Body of pancreas (tissue), 4 donors: ENCODE data around the gene SLCO3A1. TPM values are rescaled to one million over a fixed set of nuclear protein-coding genes. Genes with fewer than 3 reads are reported as not detected.
A peak's percentile ranks its signal among the peaks of the same experiment; 100 is the strongest.

Source experiments
- ATAC-seq: fragments of 150-250 bp; one replicate; pipeline ENCODE4 v1.9.1; 2016
- DNase-seq, 4 donors: peaks; one replicate each; pipeline ENCODE4 v3.0.0-alpha.2; 2019
- H3K27ac ChIP-seq, 4 donors: fragments of 200-600 bp; sonication (generic); 1 replicate in 3 of 4; 2 replicates in 1 of 4; pipeline versions ENCODE4 v1.5.1 to v1.6.1; 2016 to 2019; ENCODE audit warnings: mild to moderate bottlenecking in 1 of 4, mixed read lengths in 1 of 4, moderate library complexity in 1 of 4
- H3K27me3 ChIP-seq, 2 donors: fragments of 200-600 bp; sonication (generic); one replicate each; pipeline ENCODE4 v1.6.0; 2016; ENCODE audit warnings: mild to moderate bottlenecking in 1 of 2
- H3K36me3 ChIP-seq, 2 donors: fragments of 200-600 bp; sonication (generic); replicated peaks in 1 of 2; 2 replicates each; pipeline ENCODE4 v1.5.1; 2016; ENCODE audit warnings: low read depth in 2 of 2; ENCODE audit not compliant: insufficient read depth in 1 of 2
- H3K4me1 ChIP-seq: fragments of 200-600 bp; sonication (generic); one replicate; pipeline ENCODE4 v1.6.0; 2016
- H3K4me3 ChIP-seq, 2 donors: fragments of 200-600 bp; sonication (generic); 1 replicate in 1 of 2; 2 replicates in 1 of 2; pipeline ENCODE4 v1.5.1; 2016 to 2019
- H3K9me3 ChIP-seq, 3 donors: fragments of 200-600 bp; sonication (generic); 1 replicate in 2 of 3; 2 replicates in 1 of 3; pipeline ENCODE4 v1.5.1; 2016
- POLR2A ChIP-seq, 3 donors: fragments of 450-650 bp; IDR thresholded peaks; one replicate each; pipeline ENCODE4 v1.6.1; 2016; ENCODE audit warnings: antibody characterized with exemption in 3 of 3, mild to moderate bottlenecking in 2 of 3
- WGBS, 2 donors: methylation state at CpG; one replicate each; pipeline ENCODE4 v1.1.5; 2017; 5-methylcytosine and 5-hydroxymethylcytosine counted together
- intact Hi-C: fragments of 100-400 bp; cut with DNase I; formaldehyde crosslinking; loops from one replicate; pipeline ENCODE4 v1.15.1; 2023
- total RNA-seq, 2 donors: library from RNA; depleted of rRNA; stranded (reverse); fragments of >200 nt; gene quantifications; one replicate each; pipeline ENCODE4 v1.1.0, GENCODE V29; 2016
- TF ChIP-seq, protein P1 (sequence below), 7 experiments: fragments of 450-650 bp in 4 of 7; fragments of 200-600 bp in 3 of 7; sonication (generic) in 3 of 7; IDR thresholded peaks; one replicate each; pipeline ENCODE4 v1.5.1; 2016 to 2019; ENCODE audit warnings: antibody characterized with exemption in 7 of 7

SLCO3A1 gene
- total RNA-seq, 2 donors from 2014 or later = 5.7 to 12.9 TPM

- Histone ChIP-seq H3K27me3 (no peaks in the 10 kb centered on the region), H3K27ac (no peak overlapping the region), H3K4me1 (no peaks in the 10 kb centered on the region), H3K9me3 (no peaks in the 10 kb centered on the region), H3K4me3 (no peak overlapping the region), H3K36me3 (no peaks in the 10 kb centered on the region)
- TF ChIP-seq, protein P1, sequence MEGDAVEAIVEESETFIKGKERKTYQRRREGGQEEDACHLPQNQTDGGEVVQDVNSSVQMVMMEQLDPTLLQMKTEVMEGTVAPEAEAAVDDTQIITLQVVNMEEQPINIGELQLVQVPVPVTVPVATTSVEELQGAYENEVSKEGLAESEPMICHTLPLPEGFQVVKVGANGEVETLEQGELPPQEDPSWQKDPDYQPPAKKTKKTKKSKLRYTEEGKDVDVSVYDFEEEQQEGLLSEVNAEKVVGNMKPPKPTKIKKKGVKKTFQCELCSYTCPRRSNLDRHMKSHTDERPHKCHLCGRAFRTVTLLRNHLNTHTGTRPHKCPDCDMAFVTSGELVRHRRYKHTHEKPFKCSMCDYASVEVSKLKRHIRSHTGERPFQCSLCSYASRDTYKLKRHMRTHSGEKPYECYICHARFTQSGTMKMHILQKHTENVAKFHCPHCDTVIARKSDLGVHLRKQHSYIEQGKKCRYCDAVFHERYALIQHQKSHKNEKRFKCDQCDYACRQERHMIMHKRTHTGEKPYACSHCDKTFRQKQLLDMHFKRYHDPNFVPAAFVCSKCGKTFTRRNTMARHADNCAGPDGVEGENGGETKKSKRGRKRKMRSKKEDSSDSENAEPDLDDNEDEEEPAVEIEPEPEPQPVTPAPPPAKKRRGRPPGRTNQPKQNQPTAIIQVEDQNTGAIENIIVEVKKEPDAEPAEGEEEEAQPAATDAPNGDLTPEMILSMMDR (IDR thresholded peaks at IDR 0.05) = peak; percentile 42 to 78 (median 70)
- no peak for TF ChIP-seq POLR2A (IDR thresholded peaks at IDR 0.05)
- peak; percentile 66 to 78 (median 72) for DNase-seq
- intact Hi-C loops = no loop called here
- WGBS, 2 donors = 32 to 37% methylated on average over 13 of the region's 13 CpGs
- ATAC-seq = peak; percentile 58
Measured at GRCh38 chr15:92077353-92078085, 224.0 kb downstream of the SLCO3A1 start.

- no peaks in the 10 kb centered on the region for H3K9me3 ChIP-seq
- intact Hi-C loops = no loop called here
- no peaks in the 10 kb centered on the region for H3K27me3 ChIP-seq
- no peak for ATAC-seq
- no peak overlapping the region for H3K27ac ChIP-seq
- TF ChIP-seq POLR2A (IDR thresholded peaks at IDR 0.05) = no peak
- TF ChIP-seq, protein P1 (IDR thresholded peaks at IDR 0.05) = no peak
- H3K4me3 ChIP-seq = no peak overlapping the region
- DNase-seq = no peak
- H3K36me3 ChIP-seq = no peaks in the 10 kb centered on the region
- WGBS, 2 donors = 80 to 86% methylated on average over 6 of the region's 6 CpGs
- H3K4me1 ChIP-seq = no peaks in the 10 kb centered on the region
Measured at GRCh38 chr15:92078270-92078669, 224.8 kb downstream of the SLCO3A1 start.

DNA sequence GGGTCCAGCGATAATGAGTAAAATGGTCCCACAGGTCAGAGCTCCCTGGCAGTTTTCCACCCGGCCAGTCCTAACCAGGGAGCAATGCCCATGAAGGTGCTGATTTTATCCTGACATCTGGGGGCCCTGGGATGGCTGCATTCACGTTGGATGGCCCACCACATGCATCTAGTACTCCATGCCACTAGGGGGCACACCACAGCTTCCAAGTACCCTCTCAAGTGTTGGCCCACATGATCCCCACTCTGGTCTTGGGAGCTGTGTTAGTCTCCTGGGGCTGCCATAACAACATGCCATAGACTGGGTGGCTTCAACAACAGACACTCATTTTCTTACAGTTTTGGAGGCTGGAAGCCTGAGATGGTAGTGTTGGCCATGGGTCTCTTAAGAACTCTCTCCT, 225.5 kb downstream of the SLCO3A1 start:
- no peak overlapping the region for H3K4me3 ChIP-seq
- no peaks in the 10 kb centered on the region for H3K4me1 ChIP-seq
- WGBS, 2 donors = 72 to 80% methylated on average over 3 of the region's 3 CpGs
- ATAC-seq (no peak), DNase-seq (no peak)
- H3K27me3 ChIP-seq = no peaks in the 10 kb centered on the region
- no peak overlapping the region for H3K27ac ChIP-seq
- intact Hi-C loops = no loop called here
- no peaks in the 10 kb centered on the region for H3K9me3 ChIP-seq
- TF ChIP-seq, protein P1 (IDR thresholded peaks at IDR 0.05) = no peak
- TF ChIP-seq POLR2A (IDR thresholded peaks at IDR 0.05) = no peak
- H3K36me3 ChIP-seq = no peaks in the 10 kb centered on the region

DNA sequence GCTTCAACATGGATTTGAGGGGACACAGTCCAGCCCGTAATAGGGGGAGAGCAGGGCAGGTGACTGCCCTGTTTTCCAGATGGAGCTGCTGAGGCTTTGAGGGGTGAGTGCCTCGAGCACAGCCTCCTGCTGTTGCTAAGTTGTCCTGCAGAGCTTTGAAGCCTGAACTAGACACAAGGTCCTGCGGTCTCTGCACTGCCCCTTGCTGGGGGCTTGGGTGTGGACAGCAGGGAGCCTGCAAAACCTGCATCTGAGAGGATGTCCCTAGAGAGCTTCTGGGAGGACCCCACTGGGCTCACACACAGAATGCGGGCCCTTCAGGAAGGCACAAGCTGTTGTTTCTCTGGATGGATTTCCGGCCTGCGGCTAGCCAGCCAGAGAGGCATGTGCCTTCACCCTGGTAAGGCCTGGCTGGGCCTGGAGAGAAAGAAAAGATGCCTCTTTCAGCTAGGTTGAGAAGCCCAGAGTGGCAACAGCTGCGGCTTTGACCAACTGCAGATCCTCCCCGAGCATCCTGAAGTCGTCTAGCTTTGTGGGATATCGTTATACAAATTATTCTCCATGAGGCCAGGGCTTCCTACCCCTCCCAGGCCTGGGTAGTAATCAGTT, 226.2 kb downstream of the SLCO3A1 start:
- Histone ChIP-seq H3K27ac (no peak overlapping the region), H3K36me3 (no peaks in the 10 kb centered on the region), H3K9me3 (no peaks in the 10 kb centered on the region), H3K27me3 (no peaks in the 10 kb centered on the region), H3K4me1 (no peaks in the 10 kb centered on the region), H3K4me3 (no peak overlapping the region)
- ATAC-seq (no peak), DNase-seq (no peak)
- TF ChIP-seq, protein P1 (IDR thresholded peaks at IDR 0.05) = no peak
- no peak for TF ChIP-seq POLR2A (IDR thresholded peaks at IDR 0.05)
- WGBS, 2 donors = 90 to 91% methylated on average over 7 to 10 of the region's 10 CpGs
- intact Hi-C loops = loop anchor here (5.0 kb wide), 1 partner anchor 772 kb away; no protein-coding TSS in a partner anchor
